Measurements from ENCODE around the gene SP5.

GRCh38 chr2:170689481-170689880 is 25.7 kb upstream of the SP5 start:
- TF ChIP-seq, protein P1, sequence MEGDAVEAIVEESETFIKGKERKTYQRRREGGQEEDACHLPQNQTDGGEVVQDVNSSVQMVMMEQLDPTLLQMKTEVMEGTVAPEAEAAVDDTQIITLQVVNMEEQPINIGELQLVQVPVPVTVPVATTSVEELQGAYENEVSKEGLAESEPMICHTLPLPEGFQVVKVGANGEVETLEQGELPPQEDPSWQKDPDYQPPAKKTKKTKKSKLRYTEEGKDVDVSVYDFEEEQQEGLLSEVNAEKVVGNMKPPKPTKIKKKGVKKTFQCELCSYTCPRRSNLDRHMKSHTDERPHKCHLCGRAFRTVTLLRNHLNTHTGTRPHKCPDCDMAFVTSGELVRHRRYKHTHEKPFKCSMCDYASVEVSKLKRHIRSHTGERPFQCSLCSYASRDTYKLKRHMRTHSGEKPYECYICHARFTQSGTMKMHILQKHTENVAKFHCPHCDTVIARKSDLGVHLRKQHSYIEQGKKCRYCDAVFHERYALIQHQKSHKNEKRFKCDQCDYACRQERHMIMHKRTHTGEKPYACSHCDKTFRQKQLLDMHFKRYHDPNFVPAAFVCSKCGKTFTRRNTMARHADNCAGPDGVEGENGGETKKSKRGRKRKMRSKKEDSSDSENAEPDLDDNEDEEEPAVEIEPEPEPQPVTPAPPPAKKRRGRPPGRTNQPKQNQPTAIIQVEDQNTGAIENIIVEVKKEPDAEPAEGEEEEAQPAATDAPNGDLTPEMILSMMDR (IDR thresholded peaks at IDR 0.05): no peak
- no peak for TF ChIP-seq POLR2A (IDR thresholded peaks at IDR 0.05)

Data from body of pancreas (tissue), 4 donors.